Muscle of arm (tissue), 12 donors: ENCODE measurements around the gene SOX18. TPM values are rescaled to one million over a fixed set of nuclear protein-coding genes. Genes with fewer than 3 reads are reported as not detected.

Experiments used
- DNase-seq: peaks from one replicate; pipeline ENCODE4 v3.0.0-alpha.2; 2013
- polyA plus RNA-seq, 12 donors: library from polyadenylated mRNA; unstranded; fragments of 120-200 nt; gene quantifications; one replicate each; pipeline ENCODE4 v1.2.1, GENCODE V29; 2013; ENCODE audit not compliant: insufficient read length in 12 of 12

The SOX18 gene
- polyA plus RNA-seq, 12 donors: 5.8 to 19.3 (median 7.9) TPM; not detected in 1

DNA sequence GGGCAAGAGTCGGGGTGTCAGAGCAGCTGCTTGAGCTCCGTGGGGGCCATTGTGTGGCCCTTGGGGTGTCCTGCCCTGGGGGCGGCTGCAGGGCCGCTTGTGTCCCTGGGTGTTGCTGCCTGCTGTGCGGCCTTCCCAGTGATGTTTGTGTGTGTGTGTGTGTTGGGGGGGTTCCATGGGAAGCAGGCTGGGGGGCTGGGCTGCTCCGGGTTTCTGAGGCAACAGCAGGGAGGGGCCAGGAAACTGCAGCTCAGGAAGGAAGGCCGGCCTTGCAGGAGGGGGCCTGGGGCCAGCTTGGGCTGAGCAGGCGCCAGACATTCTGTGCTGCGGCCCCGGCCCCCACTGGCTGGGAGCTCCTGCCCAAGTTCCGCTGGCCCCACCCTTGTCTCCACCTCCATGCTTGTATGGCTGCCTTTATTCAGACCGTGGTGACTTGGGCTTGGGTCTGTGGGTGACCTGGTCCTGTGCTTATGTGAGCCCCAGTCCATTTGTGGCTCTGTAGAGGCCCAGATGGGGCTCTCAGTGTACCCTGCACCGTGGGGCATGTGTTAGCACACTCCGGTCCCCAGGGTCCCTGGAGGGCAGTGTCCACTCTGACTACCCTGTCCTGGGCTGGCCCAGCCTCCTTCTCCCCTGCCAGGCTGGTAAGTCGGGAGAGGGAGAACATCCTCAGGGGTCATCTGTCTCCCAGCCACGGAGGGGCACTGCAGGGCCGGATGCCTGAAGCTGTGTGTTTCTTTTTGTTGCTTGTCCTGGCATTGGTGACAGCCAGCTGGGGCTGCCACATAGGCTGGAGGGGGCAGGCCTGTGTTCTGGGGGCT, 4.6 kb upstream of the SOX18 start:
- DNase-seq: peak; percentile 50

DNA sequence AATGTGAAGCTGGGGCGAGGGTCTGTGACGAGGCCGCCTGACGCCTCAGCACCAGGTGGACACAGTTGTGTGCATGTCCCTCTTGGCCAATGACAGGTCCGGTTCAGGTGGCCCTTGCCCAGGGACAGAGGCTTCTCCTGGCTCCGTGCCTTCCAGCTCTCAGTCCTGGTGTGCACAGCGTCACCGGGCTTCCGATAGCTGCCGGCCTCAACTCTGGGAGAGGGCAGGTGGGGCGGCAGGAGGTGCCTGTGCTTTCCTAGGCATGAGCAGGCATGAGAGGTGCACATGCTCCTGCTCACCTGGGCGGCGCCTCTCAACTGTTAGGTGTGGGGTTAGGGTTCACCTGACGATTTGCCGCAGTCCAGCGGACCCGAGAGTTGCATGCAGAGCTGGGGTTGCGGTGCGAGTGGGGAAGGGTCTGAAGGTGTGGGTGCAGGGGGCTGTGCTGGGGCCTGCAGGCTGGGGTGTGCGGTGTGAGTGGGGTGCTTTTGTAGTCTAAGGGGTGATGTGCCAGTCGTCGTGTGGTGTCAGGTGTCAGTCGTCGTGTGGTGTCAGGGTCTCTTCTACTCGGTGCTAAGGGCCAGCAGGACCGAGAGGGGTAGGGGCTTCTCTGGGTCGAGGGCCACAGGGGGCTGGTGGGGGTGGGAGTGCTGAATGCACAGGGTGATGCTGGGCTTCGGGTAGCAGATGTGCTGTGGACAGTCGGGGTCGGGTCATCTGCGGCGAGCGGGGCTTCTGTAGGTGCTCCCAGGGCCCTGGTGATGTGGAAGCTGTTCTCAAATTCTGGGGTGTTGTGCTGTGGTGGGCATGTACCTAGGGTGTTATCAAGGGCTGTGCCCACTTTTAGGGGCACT, 3.8 kb upstream of the SOX18 start:
- DNase-seq: no peak

DNA sequence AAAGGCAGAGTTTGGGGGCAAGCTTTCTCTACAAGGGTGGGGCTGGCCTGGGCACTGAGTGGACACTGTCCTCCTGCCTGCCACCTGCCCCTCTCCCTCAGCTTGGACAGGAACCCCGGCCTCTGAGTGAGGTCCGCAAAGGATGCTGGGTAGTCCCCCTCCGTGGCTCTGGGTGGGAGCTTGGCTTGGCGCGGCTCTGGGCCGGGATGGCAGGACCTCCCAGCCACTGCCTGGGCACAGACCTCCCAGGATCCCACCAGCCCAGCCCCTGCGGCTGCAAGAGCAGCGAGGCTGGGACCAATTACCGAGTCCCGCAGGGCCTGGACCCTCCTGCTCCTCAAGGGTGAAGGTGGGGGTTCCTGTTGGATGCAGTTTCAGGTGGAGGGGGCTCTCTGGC, 2.9 kb upstream of the SOX18 start:
- no peak for DNase-seq

DNA sequence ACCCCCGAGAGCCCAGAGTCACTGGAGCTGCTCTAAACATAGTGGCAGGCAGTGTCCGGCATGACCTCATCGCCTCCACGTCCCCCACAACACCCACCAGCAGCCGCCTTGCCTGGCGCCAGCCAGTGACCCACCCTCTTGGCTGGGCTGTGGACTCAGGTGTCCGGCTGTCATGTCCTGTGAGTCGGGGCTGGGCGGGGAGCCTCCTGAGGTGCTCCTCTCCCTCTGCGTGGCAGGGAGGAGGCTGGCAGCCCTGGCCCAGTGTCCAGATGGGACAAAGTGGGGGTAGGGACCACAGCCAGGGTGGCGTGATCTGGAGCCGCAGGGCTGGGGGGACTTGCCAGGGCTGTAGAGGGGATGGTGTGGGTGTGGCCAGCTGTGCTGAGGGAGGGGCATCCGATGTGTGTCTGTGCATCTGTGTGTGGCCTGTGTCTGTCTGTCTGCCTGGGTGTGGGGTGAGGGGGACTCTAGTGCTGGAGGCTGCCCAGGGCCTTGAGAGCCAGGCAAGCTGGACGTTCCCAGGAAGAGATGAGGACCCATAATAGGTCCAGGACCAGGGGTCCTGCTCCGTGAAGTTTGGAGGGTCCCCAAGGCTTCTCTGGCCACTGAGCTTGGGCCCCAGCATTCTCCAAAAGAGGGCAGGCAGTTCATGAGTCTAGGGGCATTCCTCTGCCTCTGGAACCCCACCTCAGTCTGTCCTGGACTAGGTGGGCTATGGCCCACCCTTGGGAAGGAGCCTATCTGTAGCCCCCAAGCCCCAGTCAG, 2.3 kb upstream of the SOX18 start:
- DNase-seq: no peak

DNA sequence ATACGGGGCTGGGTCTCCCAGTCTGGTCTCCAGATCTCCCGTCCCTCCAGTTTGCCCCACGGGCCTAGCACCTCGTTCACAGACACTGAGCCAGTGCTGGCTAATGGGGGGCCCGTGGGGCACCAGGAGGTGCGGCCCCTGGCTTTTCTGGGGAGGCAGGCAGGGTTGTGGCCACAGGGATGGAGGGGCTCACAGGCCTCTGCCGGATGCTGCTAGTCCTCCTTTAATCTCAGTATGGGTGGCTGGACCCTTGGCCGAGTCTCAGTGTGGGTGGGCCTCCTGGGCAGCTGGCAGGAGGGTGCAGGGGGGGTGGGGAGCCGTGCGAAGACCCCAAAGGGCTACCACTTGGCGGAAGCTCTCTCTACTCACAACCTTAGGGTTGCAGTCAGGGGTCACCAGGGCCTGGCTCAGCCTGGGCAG, 1.6 kb upstream of the SOX18 start:
- no peak for DNase-seq

DNA sequence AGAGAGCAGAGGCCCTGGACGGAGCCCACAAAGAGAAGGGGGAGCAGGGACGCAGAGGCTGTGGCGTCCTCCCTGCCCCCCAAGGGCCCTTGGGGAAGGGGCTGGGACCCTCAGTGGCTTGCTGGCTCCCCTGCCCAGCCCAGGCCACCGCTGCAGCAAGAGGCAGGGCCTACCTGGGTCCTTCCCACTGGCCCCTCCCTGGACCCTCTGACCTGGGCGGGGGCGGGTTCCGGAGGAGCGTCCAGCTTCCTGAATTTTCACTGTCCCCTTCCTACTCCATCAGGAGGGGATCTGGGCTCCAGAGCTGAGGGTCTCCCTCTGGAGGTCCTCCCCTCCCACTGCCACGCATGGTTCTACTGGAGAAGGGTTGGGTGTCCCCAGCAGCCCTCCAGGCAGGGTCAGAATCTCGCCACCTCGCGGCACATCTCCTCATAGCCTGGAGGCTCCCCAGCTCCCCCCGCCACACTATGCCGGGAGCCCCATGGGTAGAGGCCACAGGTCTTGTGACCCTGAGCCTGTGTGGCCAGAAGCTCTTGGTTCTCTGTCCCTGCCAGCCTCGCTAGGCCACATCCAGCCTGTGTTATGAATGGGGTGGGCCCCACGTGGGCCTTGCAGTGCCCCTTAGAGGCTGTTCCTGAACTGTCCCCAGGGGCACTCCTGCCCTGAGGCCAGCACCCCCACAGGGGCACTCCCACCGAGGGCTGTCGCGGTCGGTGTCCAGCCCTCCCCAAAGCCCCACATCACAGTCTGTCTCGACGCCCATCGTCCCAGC, 1.0 kb upstream of the SOX18 start:
- no peak for DNase-seq

DNA sequence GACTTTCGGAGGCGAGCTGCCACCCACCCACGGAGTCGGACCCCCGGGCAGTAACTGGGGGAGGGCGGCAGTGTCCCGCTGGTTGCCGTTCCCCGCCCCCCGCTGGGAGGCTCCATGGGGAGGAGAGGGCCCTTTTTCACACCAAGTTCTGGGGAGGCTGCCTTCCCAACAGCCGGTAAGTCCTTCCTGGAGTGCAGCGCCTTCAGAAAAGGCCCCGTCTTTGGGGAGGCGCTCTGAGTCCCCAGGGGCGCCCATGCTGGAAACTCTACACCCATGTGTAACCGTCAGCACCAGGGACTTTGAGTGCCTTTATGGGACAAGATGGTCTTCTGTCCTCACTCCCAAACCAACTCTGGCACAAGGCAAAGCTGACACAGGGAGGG, 430 bp upstream of the SOX18 start:
- no peak for DNase-seq

DNA sequence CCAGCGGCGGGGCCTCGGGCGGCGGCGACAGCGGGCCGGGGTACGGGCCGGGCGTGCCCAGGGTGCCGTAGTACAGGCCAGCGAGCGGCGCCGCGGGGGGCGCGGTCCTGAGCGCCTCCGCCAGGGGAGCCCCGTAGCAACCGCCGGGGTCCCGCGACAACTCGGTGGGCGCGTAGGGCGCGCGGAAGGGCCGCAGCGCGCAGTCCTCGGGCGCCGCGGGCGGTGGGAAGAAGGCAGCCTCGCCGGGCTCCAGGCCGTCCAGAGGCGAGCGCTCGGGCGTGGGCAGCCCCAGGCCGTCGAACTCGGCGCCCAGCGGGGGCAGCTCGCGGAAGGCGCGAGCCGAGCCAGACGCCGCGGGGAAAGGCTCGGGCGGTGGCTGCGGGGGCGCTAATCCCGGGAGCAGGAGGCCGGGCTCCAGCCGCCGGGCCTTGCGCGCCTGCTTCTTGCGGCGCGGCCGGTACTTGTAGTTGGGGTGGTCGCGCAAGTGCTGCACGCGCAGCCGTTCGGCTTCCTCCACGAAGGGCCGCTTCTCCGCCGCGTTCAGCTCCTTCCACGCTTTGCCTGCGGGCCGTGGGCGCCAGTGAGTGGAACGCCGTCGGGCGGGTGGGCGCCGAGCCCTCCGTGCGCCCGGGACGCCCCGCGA, 916 bp downstream of the SOX18 start:
- no peak for DNase-seq

DNA sequence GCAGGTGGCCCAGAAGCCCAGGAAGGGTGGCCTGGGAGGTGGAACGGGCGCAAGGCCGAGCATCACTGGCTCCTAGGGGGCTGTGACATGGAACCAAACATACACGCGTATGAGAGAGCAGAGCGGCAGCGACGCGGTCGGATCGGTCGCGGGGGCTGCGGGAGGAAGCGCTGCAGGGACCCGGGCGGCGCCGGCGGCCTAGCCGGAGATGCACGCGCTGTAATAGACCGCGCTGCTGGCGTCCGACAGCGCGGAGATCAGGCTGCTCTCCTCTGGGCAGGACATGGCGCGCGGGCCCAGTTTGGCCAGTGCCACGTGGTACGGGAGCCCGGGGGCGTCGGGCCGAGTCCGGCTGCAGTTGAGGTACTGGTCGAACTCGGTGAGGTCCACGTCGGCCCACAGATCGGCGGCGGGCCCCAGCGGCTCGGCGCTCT, 1.5 kb downstream of the SOX18 start:
- no peak for DNase-seq

DNA sequence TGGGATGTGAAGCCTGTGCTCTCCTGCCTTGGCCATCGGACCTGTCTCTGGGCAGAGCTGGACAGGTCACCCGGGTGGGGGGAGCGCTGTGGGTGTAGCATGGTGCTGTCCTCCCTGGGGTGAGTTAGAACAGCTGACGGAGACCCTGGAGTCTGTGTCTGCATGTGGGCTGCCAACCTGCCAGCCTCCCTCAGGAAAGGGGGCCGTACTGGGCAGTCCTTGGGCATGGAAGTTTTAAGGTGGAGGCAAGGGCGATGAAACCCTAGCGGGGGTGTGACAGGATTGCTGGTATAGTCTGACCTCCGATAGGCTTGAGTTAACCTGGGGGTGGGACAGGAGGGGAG, 2.4 kb downstream of the SOX18 start:
- DNase-seq: no peak

DNA sequence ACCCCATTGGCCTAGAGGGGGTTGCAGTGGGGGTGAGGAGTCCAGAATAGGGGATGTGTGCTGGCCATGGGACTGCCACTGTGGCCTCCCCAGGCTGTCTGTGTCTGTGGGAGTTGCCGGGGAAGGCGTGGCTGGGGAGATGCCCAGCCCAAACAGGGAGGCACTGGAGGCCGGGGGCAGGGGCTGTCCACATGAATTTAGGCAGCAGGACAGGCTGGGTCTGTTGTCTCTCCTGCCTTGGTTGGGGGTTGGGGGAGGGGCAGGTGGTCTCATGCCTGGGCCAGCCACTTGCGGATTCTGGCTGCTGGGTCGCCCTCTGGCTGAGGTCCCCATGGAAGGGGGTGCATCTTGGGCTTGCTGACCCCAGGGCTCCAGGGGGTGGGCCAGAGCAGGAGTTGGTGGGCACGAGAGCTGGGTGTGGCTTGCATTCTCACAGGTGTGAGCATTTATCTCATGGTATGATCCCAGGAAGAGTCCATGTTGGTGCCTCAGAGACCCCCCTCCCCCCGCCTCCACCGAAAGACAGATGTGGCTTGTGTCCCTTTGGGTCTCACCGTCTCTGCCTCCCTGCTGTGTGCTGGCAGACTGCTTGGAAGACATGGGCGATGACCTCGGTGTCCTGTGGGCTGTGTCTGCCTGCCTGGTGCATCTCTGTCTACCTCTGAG, 4.0 kb downstream of the SOX18 start:
- no peak for DNase-seq

DNA sequence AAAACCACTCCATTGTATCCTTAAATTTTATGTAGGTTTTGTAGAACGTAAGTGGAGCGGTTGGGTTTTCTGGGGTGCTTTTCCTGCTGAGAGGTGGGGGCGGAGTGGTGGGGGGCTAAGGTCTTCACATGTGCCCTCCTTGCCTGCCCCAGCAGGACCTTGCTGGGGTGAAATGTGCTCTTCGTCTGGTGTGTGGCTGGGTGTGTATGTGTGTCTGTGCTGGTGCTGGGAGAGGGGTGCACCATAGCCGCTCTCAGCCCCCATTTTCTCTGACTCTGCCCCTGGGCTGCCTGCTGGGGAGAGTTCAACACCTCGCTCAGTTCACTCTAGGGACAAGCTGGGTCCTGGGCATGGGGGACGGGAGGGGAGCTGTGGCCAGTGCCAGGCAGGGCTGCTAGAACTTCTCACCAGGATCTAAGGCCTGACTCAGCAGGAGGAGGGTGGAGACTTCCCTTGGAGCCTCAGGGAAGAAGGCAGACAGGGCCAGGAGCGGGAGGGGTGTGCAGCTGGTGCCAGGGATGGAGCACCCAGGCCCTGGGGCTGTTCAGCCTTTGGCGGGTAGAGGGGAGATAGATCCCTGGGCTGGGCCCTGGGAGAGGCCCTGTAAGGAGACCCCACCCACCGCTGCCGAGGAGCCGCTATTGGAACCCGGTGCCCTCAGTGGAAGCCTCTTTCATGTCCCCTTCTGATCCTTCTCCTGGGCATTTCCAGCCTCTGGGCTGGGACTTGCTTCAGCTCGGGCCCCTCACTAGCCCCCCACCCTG, 4.8 kb downstream of the SOX18 start:
- no peak for DNase-seq

DNA sequence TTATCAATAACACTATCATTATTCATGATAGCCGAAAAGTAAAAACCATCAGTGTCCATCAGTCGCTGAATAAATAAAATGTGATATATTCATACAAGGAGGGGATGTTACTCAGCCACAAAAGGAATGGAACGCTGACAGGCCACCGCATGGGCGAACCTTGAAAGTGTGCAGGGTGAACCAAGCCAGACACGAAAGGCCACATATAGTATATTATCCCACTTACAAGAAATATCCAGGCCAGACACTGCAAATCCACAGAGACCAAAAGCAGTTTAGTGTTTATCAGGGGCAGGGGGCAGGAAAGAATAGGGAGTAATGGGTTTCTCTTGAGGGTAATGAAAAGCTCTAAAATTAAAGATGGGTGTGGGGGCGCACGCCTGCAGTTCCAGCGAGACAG, 5.7 kb downstream of the SOX18 start:
- DNase-seq: no peak

DNA sequence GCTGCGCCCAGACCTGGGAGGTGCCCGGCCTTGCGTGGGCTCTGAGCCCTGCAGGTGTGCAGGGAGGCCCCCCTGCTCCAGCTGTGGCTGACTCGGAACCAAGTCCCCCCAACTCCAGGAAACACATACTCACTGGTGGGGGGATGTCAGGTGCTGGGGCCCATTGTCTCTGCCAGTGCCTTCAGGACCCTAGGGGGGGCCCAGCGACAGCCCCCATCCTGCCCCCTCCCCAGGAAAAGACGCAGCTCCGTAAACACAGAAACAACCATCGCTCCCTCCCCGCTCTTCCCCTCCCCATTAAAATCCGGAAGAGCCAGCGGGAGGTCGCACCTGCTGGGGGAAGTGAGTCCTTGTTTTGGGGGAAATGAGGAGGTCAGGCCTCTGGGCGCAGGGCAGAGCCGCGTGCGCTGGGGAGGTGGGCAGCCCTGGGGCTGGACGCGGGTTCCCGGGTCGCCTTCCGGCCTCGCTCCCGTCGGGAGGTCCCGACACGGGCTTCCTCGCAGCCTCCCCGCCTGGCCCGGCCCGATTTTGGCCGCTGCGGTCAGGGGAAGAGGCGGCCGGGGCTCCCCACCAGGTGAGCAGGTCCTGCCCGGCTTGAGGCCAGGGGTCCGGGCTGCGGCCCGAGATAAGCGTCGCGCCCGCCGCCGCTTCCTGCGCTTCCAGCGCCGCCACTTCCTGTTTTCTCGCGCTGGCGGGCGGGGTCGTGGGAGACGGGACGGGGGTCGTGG, 7.2 kb downstream of the SOX18 start:
- DNase-seq: no peak

DNA sequence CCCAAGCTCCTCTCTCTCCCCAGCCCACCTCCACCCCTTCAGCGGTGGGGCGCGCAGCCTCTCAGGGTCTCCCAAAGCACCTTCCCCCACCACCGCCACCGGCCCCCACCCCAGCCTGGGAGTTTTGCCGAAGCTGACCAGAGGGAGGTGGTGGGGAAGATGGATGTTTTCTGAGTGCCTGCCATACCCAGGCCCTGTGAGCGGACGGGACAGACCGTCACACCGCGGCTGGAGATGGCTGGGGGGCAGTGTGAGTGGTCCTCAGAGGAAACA, 7.7 kb downstream of the SOX18 start:
- DNase-seq: no peak

DNA sequence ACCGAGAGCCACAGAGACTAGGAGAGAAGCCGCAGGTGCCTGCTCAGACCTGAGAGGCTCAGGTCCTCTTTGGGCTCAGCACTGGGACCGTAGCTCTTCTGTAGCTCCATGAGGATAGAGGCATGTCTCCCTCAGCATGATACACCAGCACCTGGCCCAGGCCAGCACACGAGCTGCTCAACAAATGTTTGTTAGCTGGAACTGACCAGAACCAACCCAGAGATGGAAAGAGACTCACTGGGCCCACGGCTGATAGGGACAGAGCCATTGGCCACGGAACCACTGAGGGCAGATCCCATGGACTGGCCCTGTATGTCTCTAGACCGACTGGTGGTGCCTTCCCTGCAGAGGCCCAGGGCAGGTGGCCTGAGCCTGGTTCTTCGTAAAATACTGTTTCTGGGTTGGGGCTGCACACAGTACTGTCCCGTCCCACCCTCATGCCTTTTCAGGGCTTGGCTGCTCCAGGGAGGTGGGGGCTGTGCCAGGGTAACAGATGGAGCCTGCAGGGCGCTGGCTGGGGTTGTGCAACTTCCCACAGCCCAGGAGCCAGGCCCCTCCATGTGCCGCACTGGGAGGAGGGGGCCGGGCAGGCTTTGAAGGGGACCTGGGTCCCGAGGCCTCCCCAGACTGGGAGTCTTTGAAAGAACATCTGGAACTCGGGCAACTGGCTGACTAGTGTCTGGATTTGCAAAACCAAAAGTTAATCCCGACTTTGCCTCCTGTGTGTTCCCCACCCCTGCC, 8.2 kb downstream of the SOX18 start:
- no peak for DNase-seq

DNA sequence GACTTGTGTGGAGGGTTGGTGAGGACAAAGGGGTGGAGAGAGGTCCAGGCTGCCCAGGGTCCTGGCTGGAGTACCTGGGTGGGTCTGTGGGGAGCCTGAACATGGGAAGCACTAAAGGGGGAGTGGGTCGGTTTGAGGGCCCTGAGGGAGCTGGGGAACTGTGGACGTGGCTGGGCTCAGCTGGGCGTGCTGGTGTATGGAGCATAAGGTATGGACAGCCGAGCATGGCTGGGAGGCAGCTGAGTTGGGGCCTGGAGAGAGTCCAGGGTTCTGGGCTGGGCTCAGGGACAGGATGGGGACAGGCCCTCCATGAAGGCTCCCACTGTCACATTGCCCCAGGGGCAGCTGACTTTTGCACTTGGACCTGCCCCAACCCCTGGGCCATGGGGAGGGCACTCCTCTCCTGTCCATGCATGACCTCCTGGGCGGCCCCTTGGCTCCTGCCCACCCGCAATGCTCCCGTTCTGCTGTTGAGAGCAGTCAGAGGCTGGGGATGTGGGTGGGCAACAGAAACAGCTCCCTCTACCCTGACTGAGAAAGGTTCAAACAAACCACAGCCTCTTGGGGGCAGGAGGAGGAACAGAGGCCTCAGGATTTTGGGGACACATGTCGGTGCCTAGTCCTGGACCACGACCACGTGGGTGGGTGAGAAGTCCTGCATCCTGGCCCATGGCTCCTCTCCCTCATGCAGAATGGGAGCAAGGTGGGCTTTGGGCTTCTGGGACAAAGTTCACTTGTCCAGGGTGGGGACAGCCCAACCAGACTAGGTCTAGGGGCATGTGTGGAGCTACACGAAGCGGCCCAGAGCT, 9.0 kb downstream of the SOX18 start:
- no peak for DNase-seq
